GM18951 (cell line): Measurements from ENCODE around the gene ABHD12.
"Not testable (repeated sequence)": the region's sequence is repeated elsewhere in the genome, so short reads cannot be mapped to it uniquely, and the experiment has no call there.

Experiments
- POLR2A ChIP-seq: IDR thresholded peaks from 4 replicates; pipeline ENCODE4 v1.6.1; 2011; ENCODE audit warnings: mild to moderate bottlenecking; ENCODE audit not compliant: insufficient read length, insufficient read depth; ENCODE audit errors: extremely low read depth
- in situ Hi-C: fragments of 300-500 bp; cut with MboI; formaldehyde crosslinking; loops from one replicate; pipeline ENCODE4 v1.12.0; 2022; ENCODE audit warnings: low sequenced_read_pairs, mixed read lengths, inconsistent platforms; ENCODE audit not compliant: unreplicated experiment

Gene ABHD12

GRCh38 chr20:25336561-25337422 lies 53.8 kb downstream of the ABHD12 start:
- in situ Hi-C loops, result no loop called here
- TF ChIP-seq POLR2A, result no peak

- in situ Hi-C loops, result not testable (repeated sequence)
These were observed 55.7 kb downstream of the ABHD12 start for GRCh38 chr20:25334972-25335371.

GRCh38 chr20:25328954-25329498 lies 61.6 kb downstream of the ABHD12 start:
- TF ChIP-seq POLR2A, result no peak
- in situ Hi-C loops, result no loop called here

GRCh38 chr20:25327521-25328235 lies 63.0 kb downstream of the ABHD12 start:
- in situ Hi-C loops, result no loop called here

GRCh38 chr20:25325997-25326396 lies 64.6 kb downstream of the ABHD12 start:
- no peak for TF ChIP-seq POLR2A
- in situ Hi-C loops, result no loop called here

More at GRCh38 chr20:25327521-25328235, 63.0 kb downstream of the ABHD12 start:
- TF ChIP-seq POLR2A, result no peak

- in situ Hi-C loops, result no loop called here
These were observed 65.6 kb downstream of the ABHD12 start for GRCh38 chr20:25325073-25325472.

GRCh38 chr20:25324412-25324811 lies 66.2 kb downstream of the ABHD12 start:
- no peak for TF ChIP-seq POLR2A
- in situ Hi-C loops, result no loop called here

More at GRCh38 chr20:25325073-25325472, 65.6 kb downstream of the ABHD12 start:
- TF ChIP-seq POLR2A, result no peak

- in situ Hi-C loops, result no loop called here
- TF ChIP-seq POLR2A, result no peak
These were observed 67.0 kb downstream of the ABHD12 start for GRCh38 chr20:25323496-25324246.

- TF ChIP-seq POLR2A, result no peak
These were observed 68.6 kb downstream of the ABHD12 start for GRCh38 chr20:25321991-25322390.

GRCh38 chr20:25321262-25321831 lies 69.3 kb downstream of the ABHD12 start:
- in situ Hi-C loops, result no loop called here
- no peak for TF ChIP-seq POLR2A

More at GRCh38 chr20:25321991-25322390, 68.6 kb downstream of the ABHD12 start:
- in situ Hi-C loops, result no loop called here

GRCh38 chr20:25320035-25320800 lies 70.4 kb downstream of the ABHD12 start:
- no peak for TF ChIP-seq POLR2A
- in situ Hi-C loops, result no loop called here

GRCh38 chr20:25319241-25320034 lies 71.2 kb downstream of the ABHD12 start:
- in situ Hi-C loops, result no loop called here
- no peak for TF ChIP-seq POLR2A
